ENCODE data around the gene MAGEA9.
A peak's percentile ranks its signal among the peaks of the same experiment; 100 is the strongest.
"Not testable (repeated sequence)": the region's sequence is repeated elsewhere in the genome, so short reads cannot be mapped to it uniquely, and the experiment has no call there.

MAGEA9 gene, protein sequence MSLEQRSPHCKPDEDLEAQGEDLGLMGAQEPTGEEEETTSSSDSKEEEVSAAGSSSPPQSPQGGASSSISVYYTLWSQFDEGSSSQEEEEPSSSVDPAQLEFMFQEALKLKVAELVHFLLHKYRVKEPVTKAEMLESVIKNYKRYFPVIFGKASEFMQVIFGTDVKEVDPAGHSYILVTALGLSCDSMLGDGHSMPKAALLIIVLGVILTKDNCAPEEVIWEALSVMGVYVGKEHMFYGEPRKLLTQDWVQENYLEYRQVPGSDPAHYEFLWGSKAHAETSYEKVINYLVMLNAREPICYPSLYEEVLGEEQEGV

GRCh38 chrX:149781727-149782126 is at the start of gene MAGEA9:
TSS of gene MAGEA9 (plus strand) at chrX:149781930. CDS start at chrX:149786211, 4,281 bp downstream.
- not testable (repeated sequence) for H3K36me3 Mint-ChIP-seq (ENCODE audit: low read depth); ATAC-seq; H3K4me1 Mint-ChIP-seq; DNase-seq; H3K9me3 Mint-ChIP-seq; H3K4me3 Mint-ChIP-seq; H3K27me3 Mint-ChIP-seq; H3K27ac Mint-ChIP-seq

- ATAC-seq; H3K27me3 Mint-ChIP-seq; DNase-seq; H3K4me3 Mint-ChIP-seq; H3K9me3 Mint-ChIP-seq; H3K27ac Mint-ChIP-seq; H3K36me3 Mint-ChIP-seq (ENCODE audit: low read depth); H3K4me1 Mint-ChIP-seq: not testable (repeated sequence)
Measured at GRCh38 chrX:149742269-149742668, 39.5 kb upstream of the MAGEA9 start.

DNA sequence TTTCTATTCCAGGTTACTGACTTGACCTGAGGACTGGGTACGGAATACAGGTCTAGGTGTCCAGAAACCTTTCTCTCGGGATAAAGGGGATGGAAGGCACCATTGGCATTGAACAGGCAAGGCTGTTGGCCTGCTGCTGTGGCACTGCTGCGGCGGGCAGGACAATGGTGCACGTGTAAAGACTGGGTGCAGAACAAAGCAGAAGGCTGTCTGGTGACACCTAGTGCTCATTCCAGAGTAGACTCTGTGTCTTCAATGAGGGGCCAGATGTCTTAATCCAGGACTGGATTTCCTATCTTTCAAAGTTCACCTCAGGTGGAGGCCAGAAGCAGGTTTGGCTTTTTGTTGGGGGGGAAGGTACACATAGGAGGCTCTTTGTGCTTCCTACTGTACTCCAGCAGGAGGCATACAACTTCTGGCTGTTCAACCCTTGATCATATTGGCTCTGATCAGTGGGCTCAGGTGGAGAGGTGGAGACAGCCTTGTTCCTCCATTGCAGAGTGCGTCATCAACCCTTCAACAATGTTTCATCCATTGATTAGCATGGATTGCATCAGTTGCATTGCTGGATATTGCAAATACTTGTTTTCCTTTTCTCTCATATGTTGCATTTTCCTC is 35.2 kb upstream of the MAGEA9 start:
- not testable (repeated sequence) for H3K4me3 Mint-ChIP-seq; H3K36me3 Mint-ChIP-seq (ENCODE audit: low read depth); H3K9me3 Mint-ChIP-seq; H3K27me3 Mint-ChIP-seq; H3K27ac Mint-ChIP-seq; DNase-seq; H3K4me1 Mint-ChIP-seq
- peak; percentile 36 for ATAC-seq

DNA sequence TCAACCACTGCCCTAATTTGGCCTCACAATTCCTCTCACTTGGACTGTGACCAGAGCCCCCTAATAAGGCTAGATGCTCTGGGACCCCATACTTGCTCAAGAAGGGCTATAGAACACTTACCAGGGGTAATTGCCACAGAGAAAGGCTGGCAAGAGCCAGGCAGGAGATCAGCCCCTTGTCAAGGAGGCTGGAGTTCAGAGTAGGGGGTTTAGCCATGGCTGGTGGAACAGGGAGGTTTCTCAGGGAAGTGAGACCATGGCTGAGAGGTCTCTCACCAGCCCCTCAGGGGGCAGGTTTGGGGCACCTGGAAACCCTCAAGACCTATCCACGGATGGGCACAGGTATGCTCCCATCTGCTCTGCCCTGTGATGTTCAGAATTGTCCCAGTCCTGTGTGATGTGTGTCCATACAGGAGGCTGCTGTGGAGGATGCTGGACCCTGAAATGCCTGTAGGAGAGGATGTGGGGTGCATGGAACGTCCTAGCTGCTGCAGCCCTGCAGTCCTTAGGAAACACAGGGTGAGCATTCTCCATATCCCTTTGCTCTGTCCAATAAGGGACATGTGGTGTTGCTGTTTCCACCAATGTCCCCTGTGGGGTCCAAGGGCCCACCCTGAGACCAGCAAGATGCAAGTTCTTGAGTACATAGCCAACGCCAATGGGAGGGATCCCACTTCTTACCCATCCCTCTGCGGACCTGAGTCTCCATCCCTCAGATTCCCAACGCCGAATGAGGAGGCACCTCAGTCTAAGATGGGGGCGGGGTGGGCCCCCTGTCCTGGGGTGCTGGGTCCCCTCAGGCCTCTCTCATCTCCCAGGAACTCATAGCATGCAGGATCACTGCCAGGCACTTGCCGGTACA is 24.3 kb upstream of the MAGEA9 start:
- Mint-ChIP-seq H3K27ac (no peak overlapping the region), H3K4me3 (no peak overlapping the region), H3K9me3 (no peaks in the 10 kb centered on the region), H3K27me3 (peaks cover 1% of the 10 kb centered on the region), H3K4me1 (no peaks in the 10 kb centered on the region), H3K36me3 (ENCODE audit: low read depth) (no peaks in the 10 kb centered on the region)
- no peak for DNase-seq
- ATAC-seq, result no peak

DNA sequence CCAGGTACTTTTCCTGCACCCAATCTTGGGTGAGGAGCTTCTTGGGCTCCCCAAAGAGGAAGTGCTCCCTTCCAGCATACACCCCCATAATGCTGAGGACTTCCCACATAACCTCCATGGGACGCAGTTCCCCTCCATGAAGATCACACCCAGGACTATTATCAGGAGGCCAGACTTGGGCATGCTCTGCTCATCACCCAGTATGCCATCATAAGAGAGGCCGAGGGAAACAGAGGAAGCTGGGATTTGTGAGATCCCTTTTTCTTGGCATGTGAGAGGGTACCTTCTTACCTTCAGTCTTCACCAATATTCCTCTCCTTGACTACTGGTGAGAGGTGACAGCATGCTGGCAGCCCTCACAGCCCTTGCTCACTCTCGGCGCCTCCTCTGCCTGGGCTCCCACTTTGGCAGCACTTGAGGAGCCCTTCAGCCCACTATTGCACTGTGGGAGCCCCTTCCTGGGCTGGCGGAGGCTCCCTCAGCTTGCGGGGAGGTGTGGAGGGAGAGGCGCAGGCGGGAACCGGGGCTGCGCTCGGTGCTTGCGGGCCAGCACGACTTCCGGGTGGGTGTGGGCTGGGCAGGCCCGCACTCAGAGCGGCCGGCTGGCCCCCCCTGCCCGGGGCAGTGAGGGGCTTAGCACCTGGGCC is 23.5 kb upstream of the MAGEA9 start:
- no peak overlapping the region for H3K4me3 Mint-ChIP-seq
- no peaks in the 10 kb centered on the region for H3K4me1 Mint-ChIP-seq
- H3K36me3 Mint-ChIP-seq (ENCODE audit: low read depth), result no peaks in the 10 kb centered on the region
- ATAC-seq, result no peak
- no peaks in the 10 kb centered on the region for H3K9me3 Mint-ChIP-seq
- no peak overlapping the region for H3K27ac Mint-ChIP-seq
- H3K27me3 Mint-ChIP-seq, result peaks cover 1% of the 10 kb centered on the region
- no peak for DNase-seq

- not testable (repeated sequence) for H3K4me3 Mint-ChIP-seq; H3K27me3 Mint-ChIP-seq; H3K27ac Mint-ChIP-seq; H3K9me3 Mint-ChIP-seq; H3K36me3 Mint-ChIP-seq (ENCODE audit: low read depth); H3K4me1 Mint-ChIP-seq; ATAC-seq; DNase-seq
Measured at GRCh38 chrX:149758715-149759078, 23.0 kb upstream of the MAGEA9 start.

DNA sequence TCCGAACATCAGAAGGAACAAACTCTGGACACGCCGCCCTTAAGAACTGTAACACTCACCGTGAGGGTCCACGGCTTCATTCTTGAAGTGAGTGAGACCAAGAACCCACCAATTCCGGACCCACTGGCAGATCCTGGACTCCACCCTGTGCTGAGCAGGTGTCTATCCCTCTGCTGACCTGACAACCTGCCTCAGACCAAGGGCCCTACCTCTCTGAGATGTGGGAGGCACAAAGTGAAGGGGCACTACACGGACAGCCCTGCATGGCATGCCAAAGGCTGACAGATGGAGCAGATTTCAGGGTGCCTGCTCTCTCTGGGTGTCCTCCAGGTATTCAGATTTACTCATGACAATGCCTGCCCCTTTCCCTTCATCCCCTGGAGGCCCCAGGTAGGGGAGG is 21.9 kb upstream of the MAGEA9 start:
- Mint-ChIP-seq H3K36me3 (ENCODE audit: low read depth) (no peaks in the 10 kb centered on the region), H3K4me3 (no peak overlapping the region), H3K4me1 (no peaks in the 10 kb centered on the region), H3K9me3 (no peaks in the 10 kb centered on the region), H3K27ac (no peak overlapping the region), H3K27me3 (peaks cover 1% of the 10 kb centered on the region)
- no peak for DNase-seq
- ATAC-seq, result no peak

GRCh38 chrX:149760965-149761364 is 20.8 kb upstream of the MAGEA9 start:
- no peak for DNase-seq
- Mint-ChIP-seq H3K27me3 (peaks cover 1% of the 10 kb centered on the region), H3K9me3 (no peaks in the 10 kb centered on the region), H3K4me1 (no peaks in the 10 kb centered on the region), H3K36me3 (ENCODE audit: low read depth) (no peaks in the 10 kb centered on the region), H3K27ac (no peak overlapping the region), H3K4me3 (no peak overlapping the region)
- ATAC-seq, result no peak

DNA sequence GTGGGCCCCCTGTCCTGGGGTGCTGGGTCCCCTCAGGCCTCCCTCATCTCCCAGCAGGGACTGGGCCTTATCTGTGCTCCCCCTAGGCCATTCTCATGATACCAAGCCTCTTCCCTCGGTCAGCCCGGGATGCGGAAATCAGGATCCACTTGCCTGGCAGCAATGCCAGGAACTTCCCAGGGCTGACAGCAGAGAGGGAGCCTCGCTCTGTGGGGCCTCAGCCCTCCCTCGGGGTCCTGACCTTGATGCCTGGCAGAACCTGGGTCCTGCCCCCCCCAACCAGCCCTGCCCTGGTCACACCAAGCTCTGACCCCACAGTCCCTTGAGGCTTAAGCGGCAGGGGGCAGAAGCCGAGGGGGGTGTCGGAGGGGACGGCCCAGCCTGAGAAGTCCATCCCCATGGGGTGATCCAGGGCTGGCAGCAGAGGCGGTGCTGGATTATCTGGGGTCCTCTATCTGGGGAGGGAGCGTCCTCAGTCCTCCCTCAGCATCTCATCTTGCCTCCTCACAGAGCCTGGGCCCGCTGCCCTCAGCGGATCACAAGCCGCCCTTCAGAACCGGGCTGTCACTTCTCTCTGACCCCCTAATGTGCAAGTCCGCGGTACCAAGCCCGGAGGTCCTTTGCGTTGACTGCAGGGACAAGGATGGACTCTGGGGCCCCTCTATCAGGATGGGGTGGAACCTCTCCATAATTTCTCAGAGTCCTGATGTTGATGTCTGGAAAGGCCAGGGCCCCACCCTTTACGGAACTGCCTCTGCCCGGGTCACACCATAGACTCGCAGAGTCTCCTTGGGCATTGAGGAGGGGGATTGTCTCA is 19.7 kb upstream of the MAGEA9 start:
- H3K9me3 Mint-ChIP-seq; ATAC-seq; H3K4me3 Mint-ChIP-seq; H3K36me3 Mint-ChIP-seq (ENCODE audit: low read depth); H3K27me3 Mint-ChIP-seq; DNase-seq; H3K27ac Mint-ChIP-seq; H3K4me1 Mint-ChIP-seq: not testable (repeated sequence)

GRCh38 chrX:149762696-149763614 is 18.8 kb upstream of the MAGEA9 start:
- Mint-ChIP-seq H3K27ac (no peak overlapping the region), H3K27me3 (peaks cover 1% of the 10 kb centered on the region), H3K4me1 (no peaks in the 10 kb centered on the region), H3K9me3 (no peaks in the 10 kb centered on the region), H3K36me3 (ENCODE audit: low read depth) (no peaks in the 10 kb centered on the region), H3K4me3 (no peak overlapping the region)
- ATAC-seq (no peak), DNase-seq (no peak)

GRCh38 chrX:149770344-149770743 is 11.4 kb upstream of the MAGEA9 start:
- ATAC-seq, H3K9me3 Mint-ChIP-seq, H3K27me3 Mint-ChIP-seq: not testable (repeated sequence)

GRCh38 chrX:149773026-149773425 is 8.7 kb upstream of the MAGEA9 start:
- not testable (repeated sequence) for H3K27ac Mint-ChIP-seq; ATAC-seq; H3K27me3 Mint-ChIP-seq; H3K4me3 Mint-ChIP-seq; H3K4me1 Mint-ChIP-seq; H3K36me3 Mint-ChIP-seq (ENCODE audit: low read depth); DNase-seq; H3K9me3 Mint-ChIP-seq

More at GRCh38 chrX:149770344-149770743, 11.4 kb upstream of the MAGEA9 start:
- H3K36me3 Mint-ChIP-seq (ENCODE audit: low read depth); DNase-seq; H3K4me3 Mint-ChIP-seq; H3K27ac Mint-ChIP-seq; H3K4me1 Mint-ChIP-seq: not testable (repeated sequence)

DNA sequence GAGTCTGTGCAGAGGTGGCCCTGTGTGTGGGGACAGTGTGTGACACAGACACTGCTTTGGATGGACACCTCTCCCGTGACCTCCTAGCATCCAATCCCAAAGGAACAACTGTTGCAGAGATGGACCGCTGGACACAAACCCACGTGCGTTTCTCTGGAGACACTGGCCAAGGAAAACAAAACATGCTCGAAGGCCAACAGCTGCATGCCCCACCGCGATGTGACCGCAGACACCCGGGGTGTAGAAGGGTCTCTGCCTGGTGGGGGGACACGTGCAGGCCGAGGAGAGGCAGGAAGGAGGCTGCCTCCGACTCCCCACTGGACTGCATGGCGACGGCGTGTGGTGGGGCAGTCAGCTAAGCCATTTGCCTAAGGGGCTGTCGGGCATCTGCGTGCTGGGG is 8.0 kb upstream of the MAGEA9 start, which contains the start of gene HSFX1:
TSS of gene HSFX1 (plus strand) at position 301 of the 400 bp plus-strand sequence. CDS start 614 bp downstream, outside the sequence.
- H3K4me3 Mint-ChIP-seq; H3K36me3 Mint-ChIP-seq (ENCODE audit: low read depth); H3K27ac Mint-ChIP-seq; DNase-seq; H3K27me3 Mint-ChIP-seq; H3K9me3 Mint-ChIP-seq; ATAC-seq; H3K4me1 Mint-ChIP-seq: not testable (repeated sequence)

All from activated naive CD8-positive, alpha-beta T cell treated with anti-CD3 and anti-CD28 coated beads, Interleukin-2, amount 50 U/mL, for 24 hours (primary cell).